ENCODE data around the gene NMNAT2. TPM values are rescaled to one million over a fixed set of nuclear protein-coding genes. Genes with fewer than 3 reads are reported as not detected.
A peak's percentile ranks its signal among the peaks of the same experiment; 100 is the strongest.

Gene NMNAT2
- total RNA-seq, 4 donors from 2014 or later, result 0.13 to 0.83 (median 0.66) TPM; not detected in 1

DNA sequence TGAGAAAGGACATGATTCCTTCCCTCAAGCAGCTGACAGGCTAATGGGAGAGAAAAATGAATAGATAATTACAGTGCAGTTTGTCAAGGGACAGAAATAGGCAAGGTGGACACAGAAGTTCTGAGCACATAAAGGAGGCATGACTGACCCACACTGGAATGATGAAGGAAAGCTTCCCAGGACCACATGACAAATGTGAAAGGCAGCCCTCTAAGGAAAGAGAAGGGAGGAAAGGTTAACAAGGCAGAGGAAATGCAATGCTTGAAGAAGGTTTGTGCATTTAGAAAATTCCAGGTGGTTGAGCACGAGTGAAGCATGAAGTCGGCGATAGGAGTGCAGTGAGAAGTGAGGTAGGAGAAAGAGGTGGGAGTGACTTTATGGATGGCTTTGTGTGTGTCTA, 194.7 kb downstream of the NMNAT2 start:
- no peaks in the 10 kb centered on the region for H3K27me3 ChIP-seq
- H3K4me1 ChIP-seq, result peaks cover 0 to 8% (median 0%) of the 10 kb centered on the region in 4 donors
- H3K9me3 ChIP-seq, result no peaks in the 10 kb centered on the region
- H3K4me3 ChIP-seq, result no peak overlapping the region
- H3K36me3 ChIP-seq, result peaks cover 0 to 4% (median 0%) of the 10 kb centered on the region in 3 donors
- TF ChIP-seq, protein P1, sequence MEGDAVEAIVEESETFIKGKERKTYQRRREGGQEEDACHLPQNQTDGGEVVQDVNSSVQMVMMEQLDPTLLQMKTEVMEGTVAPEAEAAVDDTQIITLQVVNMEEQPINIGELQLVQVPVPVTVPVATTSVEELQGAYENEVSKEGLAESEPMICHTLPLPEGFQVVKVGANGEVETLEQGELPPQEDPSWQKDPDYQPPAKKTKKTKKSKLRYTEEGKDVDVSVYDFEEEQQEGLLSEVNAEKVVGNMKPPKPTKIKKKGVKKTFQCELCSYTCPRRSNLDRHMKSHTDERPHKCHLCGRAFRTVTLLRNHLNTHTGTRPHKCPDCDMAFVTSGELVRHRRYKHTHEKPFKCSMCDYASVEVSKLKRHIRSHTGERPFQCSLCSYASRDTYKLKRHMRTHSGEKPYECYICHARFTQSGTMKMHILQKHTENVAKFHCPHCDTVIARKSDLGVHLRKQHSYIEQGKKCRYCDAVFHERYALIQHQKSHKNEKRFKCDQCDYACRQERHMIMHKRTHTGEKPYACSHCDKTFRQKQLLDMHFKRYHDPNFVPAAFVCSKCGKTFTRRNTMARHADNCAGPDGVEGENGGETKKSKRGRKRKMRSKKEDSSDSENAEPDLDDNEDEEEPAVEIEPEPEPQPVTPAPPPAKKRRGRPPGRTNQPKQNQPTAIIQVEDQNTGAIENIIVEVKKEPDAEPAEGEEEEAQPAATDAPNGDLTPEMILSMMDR (IDR thresholded peaks at IDR 0.05), result no peak
- TF ChIP-seq POLR2A (IDR thresholded peaks at IDR 0.05), result no peak
- no peak for DNase-seq
- H3K27ac ChIP-seq, result no peak overlapping the region

DNA sequence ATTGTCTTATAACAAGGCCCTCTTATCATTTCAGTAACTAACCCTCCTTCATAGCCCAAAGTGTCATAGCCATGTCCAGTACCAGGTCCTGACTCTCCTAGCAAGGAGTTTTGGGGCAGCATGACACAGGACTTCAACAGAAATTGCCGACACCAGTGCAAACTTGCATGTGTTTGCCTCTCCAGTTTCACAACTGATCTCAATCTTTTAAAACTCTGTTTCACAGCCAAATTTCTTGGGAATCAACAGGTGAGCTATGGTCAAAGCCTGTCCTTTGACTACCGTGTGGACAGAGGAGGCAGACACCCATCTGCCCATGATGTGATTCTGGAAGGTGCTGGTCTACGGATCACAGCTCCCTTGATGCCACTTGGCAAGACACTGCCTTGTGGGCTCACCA, 195.3 kb downstream of the NMNAT2 start:
- Histone ChIP-seq H3K9me3 (no peaks in the 10 kb centered on the region), H3K36me3 (peaks cover 0 to 4% (median 0%) of the 10 kb centered on the region in 3 donors), H3K4me1 (peaks cover 0 to 8% (median 0%) of the 10 kb centered on the region in 4 donors), H3K4me3 (no peak overlapping the region), H3K27ac (no peak overlapping the region), H3K27me3 (no peaks in the 10 kb centered on the region)
- TF ChIP-seq, protein P1 (IDR thresholded peaks at IDR 0.05), result no peak
- TF ChIP-seq POLR2A (IDR thresholded peaks at IDR 0.05), result no peak
- DNase-seq, result no peak

DNA sequence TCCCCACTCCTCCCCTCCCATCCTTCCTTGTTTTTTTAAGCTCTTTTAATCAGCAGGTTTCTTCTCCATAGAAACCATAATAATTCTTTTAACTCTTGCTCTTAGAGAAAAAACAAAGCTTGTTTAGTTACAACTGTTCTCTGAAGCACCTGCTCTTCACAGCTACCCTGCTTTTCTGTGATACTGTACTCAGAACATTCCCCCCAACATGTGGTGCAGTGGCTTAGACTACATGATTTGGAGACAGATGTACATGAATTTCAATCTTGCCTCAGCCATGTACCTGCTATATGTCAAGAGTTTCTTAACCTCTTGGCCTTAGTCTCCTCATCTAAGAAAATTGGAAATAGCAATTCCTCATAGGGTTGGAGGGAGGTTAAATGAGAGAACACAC, 198.6 kb downstream of the NMNAT2 start:
- DNase-seq, result no peak
- Histone ChIP-seq H3K4me3 (no peak overlapping the region), H3K36me3 (no peaks in the 10 kb centered on the region), H3K27me3 (no peaks in the 10 kb centered on the region), H3K27ac (peak overlapping the region in 1 of 4 donors; percentile 64), H3K4me1 (peaks cover 0 to 8% (median 0%) of the 10 kb centered on the region in 4 donors), H3K9me3 (no peaks in the 10 kb centered on the region)
- TF ChIP-seq, protein P1 (IDR thresholded peaks at IDR 0.05), result no peak
- no peak for TF ChIP-seq POLR2A (IDR thresholded peaks at IDR 0.05)

DNA sequence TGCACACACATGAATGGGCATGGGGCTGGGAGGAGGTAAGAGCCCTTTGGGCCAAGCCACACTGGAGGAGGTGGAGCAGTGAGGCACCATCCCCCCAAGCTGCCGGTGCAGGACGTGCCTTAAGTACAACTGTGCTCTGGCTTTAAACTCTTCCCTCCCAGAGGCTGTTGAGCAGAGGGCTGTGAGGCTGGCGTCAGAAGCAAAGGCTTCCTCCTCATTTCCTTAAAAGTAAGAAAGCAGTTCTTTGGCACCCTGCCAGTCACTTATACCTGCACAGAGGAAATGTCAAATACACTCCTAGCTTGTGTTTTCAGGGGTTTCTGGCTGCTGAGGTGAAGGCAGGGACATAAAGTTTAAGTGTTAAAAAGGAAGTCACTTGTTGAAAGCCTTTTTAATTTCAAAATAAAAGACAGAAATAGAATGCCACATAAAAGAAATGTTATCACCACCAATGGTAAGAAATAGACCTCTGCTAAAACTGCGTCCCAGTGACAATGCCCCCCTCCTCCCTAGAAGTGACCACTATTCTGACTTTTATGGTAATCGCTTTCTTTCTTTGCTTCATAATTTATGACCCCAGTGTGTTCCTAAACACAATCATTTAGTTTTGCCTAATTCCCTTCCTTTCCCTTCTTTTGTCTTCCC, 199.1 kb downstream of the NMNAT2 start:
- H3K27ac ChIP-seq, result peak overlapping the region in 2 of 4 donors; percentile 37 to 64
- DNase-seq, result peak in 1 of 3 donors; percentile 49
- H3K36me3 ChIP-seq, result no peaks in the 10 kb centered on the region
- no peaks in the 10 kb centered on the region for H3K27me3 ChIP-seq
- TF ChIP-seq POLR2A (IDR thresholded peaks at IDR 0.05), result no peak
- TF ChIP-seq, protein P1 (IDR thresholded peaks at IDR 0.05), result no peak
- no peak overlapping the region for H3K4me3 ChIP-seq
- H3K9me3 ChIP-seq, result no peaks in the 10 kb centered on the region
- peaks cover 0 to 8% (median 0%) of the 10 kb centered on the region in 4 donors for H3K4me1 ChIP-seq

DNA sequence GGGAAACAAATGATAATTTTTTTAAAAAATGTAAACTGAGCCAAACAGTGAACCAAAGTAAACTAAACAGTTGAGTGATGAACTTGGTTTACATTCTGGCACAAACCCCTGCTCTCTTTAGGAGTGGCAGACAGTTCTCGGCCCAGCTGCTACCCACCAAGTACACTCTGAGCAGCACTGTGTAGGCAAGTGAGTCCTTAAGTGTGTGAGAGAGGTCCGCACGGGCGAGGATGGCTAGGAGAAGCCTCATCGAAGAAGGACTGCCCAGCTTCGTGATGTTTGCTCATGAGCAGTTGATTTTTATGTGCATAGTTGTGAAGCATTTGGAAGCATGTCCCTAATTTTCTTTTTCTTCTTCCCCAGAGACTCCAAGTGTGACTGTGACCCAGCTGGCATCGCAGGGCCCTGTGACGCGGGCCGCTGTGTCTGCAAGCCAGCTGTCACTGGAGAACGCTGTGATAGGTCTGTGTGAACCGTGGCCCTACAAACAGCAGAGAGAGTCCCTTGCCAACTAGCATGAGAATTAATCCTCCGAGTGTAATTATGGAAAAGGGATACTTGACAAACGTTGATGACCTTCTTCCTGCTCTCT, 200.1 kb downstream of the NMNAT2 start:
- H3K9me3 ChIP-seq, result no peaks in the 10 kb centered on the region
- H3K27me3 ChIP-seq, result no peaks in the 10 kb centered on the region
- H3K36me3 ChIP-seq, result no peaks in the 10 kb centered on the region
- DNase-seq, result no peak
- H3K4me1 ChIP-seq, result peaks cover 0 to 8% (median 0%) of the 10 kb centered on the region in 4 donors
- H3K4me3 ChIP-seq, result no peak overlapping the region
- peak overlapping the region in 2 of 4 donors; percentile 37 to 64 for H3K27ac ChIP-seq
- TF ChIP-seq, protein P1 (IDR thresholded peaks at IDR 0.05), result no peak
- TF ChIP-seq POLR2A (IDR thresholded peaks at IDR 0.05), result no peak

All from Peyer's patch (tissue), 4 donors.